Measurements from ENCODE around the gene RNASEL. TPM values are rescaled to one million over a fixed set of nuclear protein-coding genes. Genes with fewer than 3 reads are reported as not detected.

The RNASEL gene
- polyA plus RNA-seq, 1 of the 3 experiments (the other 2 are of a cell fraction) = not detected

GRCh38 chr1:182630586-182630985 is 41.5 kb upstream of the RNASEL start:
- no peak for DNase-seq
- WGBS (ENCODE audit: low lambda C conversion rate) = 38% methylated on average over 1 of the region's 1 CpG
- Histone ChIP-seq H3K27me3 (ENCODE audit: insufficient read depth) (no peaks in the 10 kb centered on the region; the same call in 1 of the 2 replicates), H3K79me2 (ENCODE audit: insufficient read depth) (no peaks in the 10 kb centered on the region), H2AFZ (ENCODE audit: low read depth) (no peak overlapping the region), H3K9me2 (no peaks in the 10 kb centered on the region), H3K9ac (no peak overlapping the region), H4K20me1 (ENCODE audit: insufficient read depth) (no peaks in the 10 kb centered on the region), H3K4me3 (ENCODE audit: low read depth in 2 of 2, low read length in 1 of 2) (no peak overlapping the region), H3K4me1 (ENCODE audit: control insufficient read depth in 1 of 2, insufficient read depth in 2 of 2, low read depth in 1 of 2, low read length in 1 of 2) (peaks cover 7 to 35% of the 10 kb centered on the region in 2 experiments; a peak in 3 of 4 replicates), H3K4me2 (no peak overlapping the region), H3K36me3 (replicated peaks in 1 of 2; ENCODE audit: control insufficient read depth in 1 of 2, insufficient read depth in 2 of 2, low read length in 1 of 2) (no peaks in the 10 kb centered on the region), H3K9me3 (no peaks in the 10 kb centered on the region), H3F3A (replicated peaks; ENCODE audit: insufficient read depth) (no peaks in the 10 kb centered on the region), H3K27ac (ENCODE audit: low read depth in 2 of 2, low read length in 1 of 2) (no peak overlapping the region)
- TF ChIP-seq GABPA (IDR thresholded peaks at IDR 0.05; ENCODE audit: low read depth) = no peak
- no peak for TF ChIP-seq PBX3 (IDR thresholded peaks at IDR 0.05)
- no peak for TF ChIP-seq FOXM1 (IDR thresholded peaks at IDR 0.05; ENCODE audit: low read depth)
- no peak for TF ChIP-seq ZBTB33 (IDR thresholded peaks at IDR 0.05; ENCODE audit: borderline replicate concordance, low read depth)
- TF ChIP-seq RFX5 (IDR thresholded peaks at IDR 0.05; ENCODE audit: low read length) = no peak
- TF ChIP-seq RCOR1 (IDR thresholded peaks at IDR 0.05; ENCODE audit: low read length) = no peak
- no peak for TF ChIP-seq CTCF (IDR thresholded peaks at IDR 0.05)
- TF ChIP-seq MXI1 (IDR thresholded peaks at IDR 0.05; ENCODE audit: low read depth, low read length) = no peak
- TF ChIP-seq NFIC (IDR thresholded peaks at IDR 0.05; ENCODE audit: borderline replicate concordance) = no peak
- ChIA-PET POLR2A (no interaction called here), CTCF (interaction anchor here (1.5 to 2.4 kb wide), 2 partner anchors 133 to 152 kb away, joined by 3 to 5 read pairs; no protein-coding TSS in a partner anchor)

GRCh38 chr1:182629499-182630096 is 40.5 kb upstream of the RNASEL start:
- DNase-seq = no peak
- CTCF ChIA-PET = interaction anchor here (0.6 to 2.4 kb wide), 11 partner anchors 13 to 899 kb away, joined by 3 to 9 read pairs (median 3); no protein-coding TSS in a partner anchor
- TF ChIP-seq RCOR1 (IDR thresholded peaks at IDR 0.05; ENCODE audit: low read length) = no peak
- TF ChIP-seq EZH2phosphoT487 (IDR thresholded peaks at IDR 0.05; ENCODE audit: borderline replicate concordance, low read depth) = no peak
- no peak for TF ChIP-seq ZBTB33 (IDR thresholded peaks at IDR 0.05; ENCODE audit: borderline replicate concordance, low read depth)
- TF ChIP-seq REST (IDR thresholded peaks at IDR 0.05; ENCODE audit: low read depth, low read length) = no peak
- TF ChIP-seq EP300 (IDR thresholded peaks at IDR 0.05; ENCODE audit: borderline replicate concordance in 1 of 2, low read depth in 1 of 2, low read length in 1 of 2) = no peak
- no peak for TF ChIP-seq FOSL2 (IDR thresholded peaks at IDR 0.05; ENCODE audit: borderline replicate concordance, low read depth)

More at GRCh38 chr1:182629499-182630096, 40.5 kb upstream of the RNASEL start:
- Histone ChIP-seq H3K9me2 (no peaks in the 10 kb centered on the region), H4K20me1 (ENCODE audit: insufficient read depth) (no peaks in the 10 kb centered on the region), H3K9me3 (no peaks in the 10 kb centered on the region), H3K79me2 (ENCODE audit: insufficient read depth) (no peaks in the 10 kb centered on the region), H3K27ac (ENCODE audit: low read depth in 2 of 2, low read length in 1 of 2) (no peak overlapping the region), H3K4me2 (no peak overlapping the region), H3K4me1 (ENCODE audit: control insufficient read depth in 1 of 2, insufficient read depth in 2 of 2, low read depth in 1 of 2, low read length in 1 of 2) (peaks cover 7 to 31% of the 10 kb centered on the region in 2 experiments; a peak in 3 of 4 replicates), H2AFZ (ENCODE audit: low read depth) (no peak overlapping the region), H3K27me3 (ENCODE audit: insufficient read depth) (no peaks in the 10 kb centered on the region), H3K4me3 (ENCODE audit: low read depth in 2 of 2, low read length in 1 of 2) (no peak overlapping the region), H3K36me3 (replicated peaks in 1 of 2; ENCODE audit: control insufficient read depth in 1 of 2, insufficient read depth in 2 of 2, low read length in 1 of 2) (no peaks in the 10 kb centered on the region), H3F3A (replicated peaks; ENCODE audit: insufficient read depth) (no peaks in the 10 kb centered on the region), H3K9ac (no peak overlapping the region)
- 50% methylated on average over 1 of the region's 3 CpGs for WGBS (ENCODE audit: low lambda C conversion rate)
- POLR2A ChIA-PET = no interaction called here
